ENCODE results near the gene SMAD3. TPM values are rescaled to one million over a fixed set of nuclear protein-coding genes. Genes with fewer than 3 reads are reported as not detected.

SMAD3 gene
- total RNA-seq, 1 donor from 2014 or later = 8.2 TPM

DNA sequence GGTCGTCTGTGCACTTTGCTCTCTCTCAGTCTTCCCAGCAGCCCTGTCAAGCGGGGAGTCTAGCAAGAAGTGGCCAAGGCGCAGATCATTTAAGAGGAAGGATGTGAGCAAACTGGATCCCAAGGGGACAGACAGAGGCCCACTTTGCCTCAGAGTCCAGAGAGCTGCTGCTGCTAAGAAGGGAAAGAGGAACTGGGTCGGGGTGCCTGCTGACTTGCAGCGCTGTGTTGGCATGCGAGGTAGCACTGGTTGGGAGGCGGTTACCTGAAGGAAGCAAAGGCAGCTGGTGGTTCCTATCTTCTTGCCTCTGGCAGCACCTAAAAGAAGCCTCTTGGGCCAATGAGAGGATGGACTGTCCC lies 28.1 kb downstream of the SMAD3 start:
- Mint-ChIP-seq H3K4me1 (ENCODE audit: unreplicated experiment) (peaks cover 7% of the 10 kb centered on the region), H3K4me3 (ENCODE audit: unreplicated experiment) (no peak overlapping the region), H3K9me3 (ENCODE audit: unreplicated experiment) (no peaks in the 10 kb centered on the region), H3K36me3 (ENCODE audit: low read depth, unreplicated experiment) (no peaks in the 10 kb centered on the region), H3K27me3 (ENCODE audit: unreplicated experiment) (no peaks in the 10 kb centered on the region), H3K27ac (ENCODE audit: unreplicated experiment) (no peak overlapping the region)
- TF ChIP-seq, protein P1, sequence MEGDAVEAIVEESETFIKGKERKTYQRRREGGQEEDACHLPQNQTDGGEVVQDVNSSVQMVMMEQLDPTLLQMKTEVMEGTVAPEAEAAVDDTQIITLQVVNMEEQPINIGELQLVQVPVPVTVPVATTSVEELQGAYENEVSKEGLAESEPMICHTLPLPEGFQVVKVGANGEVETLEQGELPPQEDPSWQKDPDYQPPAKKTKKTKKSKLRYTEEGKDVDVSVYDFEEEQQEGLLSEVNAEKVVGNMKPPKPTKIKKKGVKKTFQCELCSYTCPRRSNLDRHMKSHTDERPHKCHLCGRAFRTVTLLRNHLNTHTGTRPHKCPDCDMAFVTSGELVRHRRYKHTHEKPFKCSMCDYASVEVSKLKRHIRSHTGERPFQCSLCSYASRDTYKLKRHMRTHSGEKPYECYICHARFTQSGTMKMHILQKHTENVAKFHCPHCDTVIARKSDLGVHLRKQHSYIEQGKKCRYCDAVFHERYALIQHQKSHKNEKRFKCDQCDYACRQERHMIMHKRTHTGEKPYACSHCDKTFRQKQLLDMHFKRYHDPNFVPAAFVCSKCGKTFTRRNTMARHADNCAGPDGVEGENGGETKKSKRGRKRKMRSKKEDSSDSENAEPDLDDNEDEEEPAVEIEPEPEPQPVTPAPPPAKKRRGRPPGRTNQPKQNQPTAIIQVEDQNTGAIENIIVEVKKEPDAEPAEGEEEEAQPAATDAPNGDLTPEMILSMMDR (IDR thresholded peaks at IDR 0.05; ENCODE audit: unreplicated experiment) = no peak
- DNase-seq (ENCODE audit: low spot score) = no peak

GRCh38 chr15:67094001-67094826 lies 28.8 kb downstream of the SMAD3 start:
- H3K9me3 Mint-ChIP-seq (ENCODE audit: unreplicated experiment) = no peaks in the 10 kb centered on the region
- no peak overlapping the region for H3K4me3 Mint-ChIP-seq (ENCODE audit: unreplicated experiment)
- TF ChIP-seq, protein P1 (IDR thresholded peaks at IDR 0.05; ENCODE audit: unreplicated experiment) = no peak
- H3K4me1 Mint-ChIP-seq (ENCODE audit: unreplicated experiment) = peaks cover 7% of the 10 kb centered on the region
- no peak for DNase-seq (ENCODE audit: low spot score)
- no peak overlapping the region for H3K27ac Mint-ChIP-seq (ENCODE audit: unreplicated experiment)
- no peaks in the 10 kb centered on the region for H3K36me3 Mint-ChIP-seq (ENCODE audit: low read depth, unreplicated experiment)
- no peaks in the 10 kb centered on the region for H3K27me3 Mint-ChIP-seq (ENCODE audit: unreplicated experiment)

DNA sequence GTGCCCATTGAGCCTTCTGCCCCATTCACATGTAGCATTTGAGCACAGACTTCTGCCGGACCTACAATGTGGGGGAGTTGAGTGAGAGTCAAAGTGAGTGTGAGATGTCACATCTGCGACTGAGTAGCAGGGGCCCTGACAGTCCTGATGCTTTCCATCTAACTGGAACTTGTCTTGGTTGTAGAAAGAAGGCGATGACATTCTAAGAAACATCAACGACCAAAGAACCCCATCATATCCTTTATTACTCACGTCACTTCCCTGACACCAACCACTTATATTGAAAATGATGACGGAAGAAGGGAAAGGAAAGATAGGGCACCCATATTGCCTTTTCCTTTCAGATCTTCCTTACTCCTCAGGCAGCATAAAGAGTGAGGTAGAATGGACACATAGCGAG lies 30.5 kb downstream of the SMAD3 start:
- TF ChIP-seq, protein P1 (IDR thresholded peaks at IDR 0.05; ENCODE audit: unreplicated experiment) = no peak
- Mint-ChIP-seq H3K4me3 (ENCODE audit: unreplicated experiment) (no peak overlapping the region), H3K27me3 (ENCODE audit: unreplicated experiment) (no peaks in the 10 kb centered on the region), H3K4me1 (ENCODE audit: unreplicated experiment) (peaks cover 7% of the 10 kb centered on the region), H3K9me3 (ENCODE audit: unreplicated experiment) (no peaks in the 10 kb centered on the region), H3K36me3 (ENCODE audit: low read depth, unreplicated experiment) (no peaks in the 10 kb centered on the region), H3K27ac (ENCODE audit: unreplicated experiment) (no peak overlapping the region)
- no peak for DNase-seq (ENCODE audit: low spot score)

DNA sequence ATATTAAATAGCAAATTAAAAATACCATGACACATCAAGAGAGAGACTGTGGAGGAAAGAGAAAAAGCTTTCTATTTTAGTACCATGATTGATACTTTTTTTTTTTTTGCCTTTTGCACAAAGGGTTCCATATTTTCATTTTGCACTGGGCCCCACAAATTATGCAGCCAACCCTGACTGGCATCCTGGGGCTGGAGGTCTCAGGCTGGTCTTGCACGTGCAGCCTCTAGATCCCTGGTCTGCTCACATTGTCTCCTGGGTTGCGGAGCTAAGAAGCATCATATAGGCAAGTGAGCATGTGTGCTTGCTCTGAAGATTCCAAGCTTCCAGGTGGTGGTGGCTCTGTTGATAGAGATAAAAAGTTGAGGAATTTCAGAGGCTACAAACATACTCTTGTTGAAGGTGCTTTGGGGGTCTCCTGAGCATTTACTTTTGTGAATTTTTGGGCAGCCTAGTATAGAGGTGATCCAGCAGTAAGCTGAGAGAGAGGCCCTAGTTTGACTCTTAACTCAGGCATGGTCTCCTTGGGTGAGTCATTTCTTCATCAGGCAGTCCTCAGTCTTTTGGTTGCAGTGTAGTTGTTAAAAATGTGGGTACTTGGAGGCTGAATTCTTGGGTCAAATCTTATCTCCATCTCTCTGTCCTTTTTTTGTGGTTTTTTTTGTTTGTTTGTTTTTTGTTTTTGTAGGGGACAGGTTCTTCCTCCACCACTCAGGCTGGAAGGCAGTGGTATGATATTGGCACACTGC lies 31.3 kb downstream of the SMAD3 start:
- no peak overlapping the region for H3K4me3 Mint-ChIP-seq (ENCODE audit: unreplicated experiment)
- no peaks in the 10 kb centered on the region for H3K36me3 Mint-ChIP-seq (ENCODE audit: low read depth, unreplicated experiment)
- TF ChIP-seq, protein P1 (IDR thresholded peaks at IDR 0.05; ENCODE audit: unreplicated experiment) = no peak
- DNase-seq (ENCODE audit: low spot score) = no peak
- H3K27ac Mint-ChIP-seq (ENCODE audit: unreplicated experiment) = no peak overlapping the region
- H3K9me3 Mint-ChIP-seq (ENCODE audit: unreplicated experiment) = no peaks in the 10 kb centered on the region
- H3K4me1 Mint-ChIP-seq (ENCODE audit: unreplicated experiment) = peaks cover 7% of the 10 kb centered on the region
- H3K27me3 Mint-ChIP-seq (ENCODE audit: unreplicated experiment) = no peaks in the 10 kb centered on the region

- TF ChIP-seq, protein P1 (IDR thresholded peaks at IDR 0.05; ENCODE audit: unreplicated experiment) = no peak
- no peak for DNase-seq (ENCODE audit: low spot score)
- Mint-ChIP-seq H3K36me3 (ENCODE audit: low read depth, unreplicated experiment) (no peaks in the 10 kb centered on the region), H3K4me3 (ENCODE audit: unreplicated experiment) (no peak overlapping the region), H3K27me3 (ENCODE audit: unreplicated experiment) (no peaks in the 10 kb centered on the region), H3K9me3 (ENCODE audit: unreplicated experiment) (no peaks in the 10 kb centered on the region), H3K27ac (ENCODE audit: unreplicated experiment) (no peak overlapping the region), H3K4me1 (ENCODE audit: unreplicated experiment) (peaks cover 7% of the 10 kb centered on the region)
These were observed 32.0 kb downstream of the SMAD3 start for GRCh38 chr15:67097424-67097823.
